Mucosa of stomach (tissue), 1 donor: Measurements from ENCODE around the gene ID2.

Experiments used
- H3K27me3 ChIP-seq: one replicate; pipeline ENCODE4 v1.7.0; 2013; ENCODE audit warnings: mild to moderate bottlenecking, low read length; ENCODE audit not compliant: control insufficient read depth, insufficient read depth
- H3K36me3 ChIP-seq: one replicate; pipeline ENCODE4 v1.7.0; 2013; ENCODE audit warnings: low read length; ENCODE audit not compliant: control insufficient read depth, insufficient read depth
- H3K4me1 ChIP-seq: one replicate; pipeline ENCODE4 v1.7.0; 2013; ENCODE audit warnings: mild to moderate bottlenecking, low read length; ENCODE audit not compliant: control insufficient read depth, insufficient read depth
- H3K4me3 ChIP-seq: one replicate; pipeline ENCODE4 v1.7.0; 2013; ENCODE audit warnings: low read length
- H3K9ac ChIP-seq: one replicate; pipeline ENCODE4 v1.7.0; 2013; ENCODE audit warnings: mild to moderate bottlenecking, low read length, moderate library complexity
- H3K9me3 ChIP-seq: one replicate; pipeline ENCODE4 v1.7.0; 2013; ENCODE audit warnings: mild to moderate bottlenecking, low read length, moderate library complexity; ENCODE audit not compliant: control insufficient read depth
- donor health status: Pancreatic carcinoma.

Gene ID2, protein sequence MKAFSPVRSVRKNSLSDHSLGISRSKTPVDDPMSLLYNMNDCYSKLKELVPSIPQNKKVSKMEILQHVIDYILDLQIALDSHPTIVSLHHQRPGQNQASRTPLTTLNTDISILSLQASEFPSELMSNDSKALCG

DNA sequence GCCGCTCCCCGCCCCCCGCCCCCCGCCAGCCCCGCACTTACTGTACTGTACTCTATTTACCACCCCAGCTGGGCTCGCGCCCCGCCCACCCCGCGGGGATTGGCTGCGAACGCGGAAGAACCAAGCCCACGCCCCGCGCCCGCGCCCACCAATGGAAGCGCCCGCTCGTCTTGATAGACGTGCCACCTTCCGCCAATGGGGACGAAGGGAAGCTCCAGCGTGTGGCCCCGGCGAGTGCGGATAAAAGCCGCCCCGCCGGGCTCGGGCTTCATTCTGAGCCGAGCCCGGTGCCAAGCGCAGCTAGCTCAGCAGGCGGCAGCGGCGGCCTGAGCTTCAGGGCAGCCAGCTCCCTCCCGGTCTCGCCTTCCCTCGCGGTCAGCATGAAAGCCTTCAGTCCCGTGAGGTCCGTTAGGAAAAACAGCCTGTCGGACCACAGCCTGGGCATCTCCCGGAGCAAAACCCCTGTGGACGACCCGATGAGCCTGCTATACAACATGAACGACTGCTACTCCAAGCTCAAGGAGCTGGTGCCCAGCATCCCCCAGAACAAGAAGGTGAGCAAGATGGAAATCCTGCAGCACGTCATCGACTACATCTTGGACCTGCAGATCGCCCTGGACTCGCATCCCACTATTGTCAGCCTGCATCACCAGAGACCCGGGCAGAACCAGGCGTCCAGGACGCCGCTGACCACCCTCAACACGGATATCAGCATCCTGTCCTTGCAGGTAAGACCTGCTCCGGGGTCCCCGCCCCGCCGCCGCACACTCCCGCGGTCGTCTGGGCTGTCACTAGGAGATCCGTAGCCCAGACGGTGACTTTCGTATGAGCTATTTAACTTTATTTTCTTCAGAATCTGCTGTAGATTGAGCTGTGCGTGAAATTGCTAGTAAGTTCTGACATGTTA, at the start of gene ID2:
TSS of gene ID2 (plus strand) at position 271 of the 907 bp plus-strand sequence. CDS start at position 381, 110 bp downstream.
- Histone ChIP-seq H3K4me1 (peaks cover 5% of the 10 kb centered on the region), H3K36me3 (no peaks in the 10 kb centered on the region), H3K9ac (peak within 1 kb of the TSS; percentile 97), H3K4me3 (peak within 1 kb of the TSS; percentile 47), H3K9me3 (no peaks in the 10 kb centered on the region), H3K27me3 (no peaks in the 10 kb centered on the region)

DNA sequence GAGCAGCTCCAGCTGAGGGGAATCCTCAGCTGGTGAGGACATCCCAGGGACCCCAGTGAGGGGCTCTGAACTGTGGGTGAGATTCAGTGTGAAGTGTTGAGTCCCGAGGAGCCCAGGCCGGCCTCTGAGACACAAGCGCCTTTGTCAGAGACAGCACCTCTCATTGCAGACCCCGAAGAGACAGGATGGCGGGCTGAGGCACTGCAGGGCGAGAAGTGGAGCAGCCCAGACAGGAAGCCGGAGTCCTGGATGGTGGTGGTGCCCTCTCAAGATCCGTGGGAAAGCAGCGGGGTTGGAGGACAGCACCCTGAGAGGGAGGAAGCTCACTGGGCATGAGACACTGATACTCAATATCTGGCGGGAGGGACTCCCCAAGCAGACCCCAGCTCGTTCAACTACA, 49.1 kb upstream of the ID2 start:
- H3K9me3 ChIP-seq, result no peaks in the 10 kb centered on the region
- peaks cover 3% of the 10 kb centered on the region for H3K27me3 ChIP-seq
- H3K4me1 ChIP-seq, result peaks cover 24% of the 10 kb centered on the region
- H3K36me3 ChIP-seq, result no peaks in the 10 kb centered on the region
- no peak overlapping the region for H3K4me3 ChIP-seq
- H3K9ac ChIP-seq, result no peak overlapping the region

GRCh38 chr2:8633186-8633734, 48.6 kb upstream of the ID2 start:
- H3K4me3 ChIP-seq, result no peak overlapping the region
- peaks cover 19% of the 10 kb centered on the region for H3K4me1 ChIP-seq
- peaks cover 3% of the 10 kb centered on the region for H3K27me3 ChIP-seq
- H3K9ac ChIP-seq, result no peak overlapping the region
- no peaks in the 10 kb centered on the region for H3K9me3 ChIP-seq
- no peaks in the 10 kb centered on the region for H3K36me3 ChIP-seq

GRCh38 chr2:8633735-8634313, 48.0 kb upstream of the ID2 start:
- Histone ChIP-seq H3K36me3 (no peaks in the 10 kb centered on the region), H3K9me3 (no peaks in the 10 kb centered on the region), H3K4me1 (peaks cover 15% of the 10 kb centered on the region), H3K27me3 (peaks cover 3% of the 10 kb centered on the region), H3K4me3 (no peak overlapping the region), H3K9ac (no peak overlapping the region)

DNA sequence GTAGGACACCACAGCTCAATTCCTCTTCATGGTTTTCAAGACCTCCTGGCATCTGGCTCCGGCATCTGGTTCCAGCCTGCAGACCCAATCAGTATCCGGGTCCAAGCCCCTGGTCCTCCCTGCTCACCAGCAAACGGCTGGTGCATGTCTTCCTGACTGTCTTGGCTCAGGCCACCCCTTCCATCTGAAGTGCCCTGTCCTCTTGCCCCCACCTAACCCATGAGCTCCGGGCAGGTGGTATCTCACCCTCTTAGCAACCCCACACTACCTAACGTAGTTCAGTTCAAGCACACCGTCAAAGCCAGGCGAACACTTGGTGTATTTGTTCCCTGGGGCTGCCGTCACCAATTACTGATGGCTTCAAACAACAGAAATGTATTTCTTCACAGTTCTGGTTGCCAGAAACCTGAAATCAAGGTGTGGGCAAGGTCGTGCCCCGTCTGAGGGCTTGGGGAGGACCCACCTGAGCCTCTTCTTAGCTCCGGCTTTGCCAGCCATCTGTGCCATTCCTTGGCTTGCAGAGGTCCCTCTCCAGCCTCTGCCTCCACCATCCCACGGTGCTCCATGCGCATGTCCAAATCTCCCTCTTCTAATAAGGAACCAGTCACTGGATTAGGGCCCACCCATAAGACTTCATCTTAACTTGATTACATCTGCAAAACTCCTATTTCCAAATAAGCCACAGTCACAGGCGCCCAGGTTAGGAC, 47.2 kb upstream of the ID2 start:
- Histone ChIP-seq H3K9ac (no peak overlapping the region), H3K27me3 (peaks cover 3% of the 10 kb centered on the region), H3K4me1 (peaks cover 10% of the 10 kb centered on the region), H3K4me3 (no peak overlapping the region), H3K9me3 (no peaks in the 10 kb centered on the region), H3K36me3 (no peaks in the 10 kb centered on the region)

GRCh38 chr2:8636041-8636491, 45.8 kb upstream of the ID2 start:
- H3K9me3 ChIP-seq, result no peaks in the 10 kb centered on the region
- H3K27me3 ChIP-seq, result peaks cover 3% of the 10 kb centered on the region
- H3K4me3 ChIP-seq, result no peak overlapping the region
- H3K36me3 ChIP-seq, result no peaks in the 10 kb centered on the region
- no peak overlapping the region for H3K9ac ChIP-seq
- peaks cover 10% of the 10 kb centered on the region for H3K4me1 ChIP-seq

DNA sequence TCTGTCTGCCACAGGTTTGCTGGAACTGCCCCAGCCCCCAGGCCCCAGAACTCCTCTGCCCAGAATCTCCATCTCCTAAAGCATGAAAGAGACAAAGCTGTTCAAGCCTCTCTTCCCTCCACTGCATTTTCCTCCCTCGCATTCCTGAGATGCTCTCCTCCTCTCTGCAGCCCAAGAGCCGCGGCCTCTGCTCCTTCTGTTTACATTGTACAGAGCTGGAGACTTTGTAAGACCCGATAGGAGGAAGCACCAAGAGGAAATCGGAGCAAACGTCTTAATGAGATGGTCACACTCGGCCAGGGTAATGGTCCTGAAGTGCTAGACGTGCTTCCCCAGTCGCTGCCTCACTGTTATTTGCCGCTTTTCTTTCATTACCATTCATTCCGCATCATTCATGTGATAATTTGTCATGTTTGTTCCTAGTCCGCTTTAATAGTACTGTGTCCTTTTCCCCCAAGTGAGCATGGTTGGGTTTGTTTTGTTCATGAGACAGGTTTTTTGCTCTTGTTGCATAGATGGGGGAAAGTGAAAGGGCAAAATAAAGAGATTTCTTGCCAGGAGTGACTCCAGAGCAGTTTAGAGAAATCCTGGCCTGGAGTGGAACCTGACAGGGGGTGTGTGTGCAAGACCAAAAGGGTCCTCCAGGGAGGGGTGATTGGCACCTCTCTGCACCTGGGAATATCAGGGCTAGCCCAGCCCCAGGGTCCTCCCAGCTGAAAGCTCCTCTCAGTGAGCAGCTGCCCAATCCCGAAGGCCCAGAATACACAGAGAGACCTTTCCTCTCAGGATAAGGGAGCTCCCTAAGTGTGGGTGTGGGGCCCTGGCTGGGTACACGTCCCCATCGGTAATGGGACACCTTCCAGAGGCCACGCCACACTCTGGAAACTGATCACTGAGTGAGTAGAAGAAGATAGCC, 44.9 kb upstream of the ID2 start:
- Histone ChIP-seq H3K9me3 (no peaks in the 10 kb centered on the region), H3K36me3 (no peaks in the 10 kb centered on the region), H3K9ac (peak overlapping the region; percentile 3), H3K4me3 (no peak overlapping the region), H3K27me3 (peaks cover 3% of the 10 kb centered on the region), H3K4me1 (peaks cover 10% of the 10 kb centered on the region)

GRCh38 chr2:8638327-8638726, 43.5 kb upstream of the ID2 start:
- no peak overlapping the region for H3K4me3 ChIP-seq
- H3K4me1 ChIP-seq, result peaks cover 12% of the 10 kb centered on the region
- H3K36me3 ChIP-seq, result no peaks in the 10 kb centered on the region

DNA sequence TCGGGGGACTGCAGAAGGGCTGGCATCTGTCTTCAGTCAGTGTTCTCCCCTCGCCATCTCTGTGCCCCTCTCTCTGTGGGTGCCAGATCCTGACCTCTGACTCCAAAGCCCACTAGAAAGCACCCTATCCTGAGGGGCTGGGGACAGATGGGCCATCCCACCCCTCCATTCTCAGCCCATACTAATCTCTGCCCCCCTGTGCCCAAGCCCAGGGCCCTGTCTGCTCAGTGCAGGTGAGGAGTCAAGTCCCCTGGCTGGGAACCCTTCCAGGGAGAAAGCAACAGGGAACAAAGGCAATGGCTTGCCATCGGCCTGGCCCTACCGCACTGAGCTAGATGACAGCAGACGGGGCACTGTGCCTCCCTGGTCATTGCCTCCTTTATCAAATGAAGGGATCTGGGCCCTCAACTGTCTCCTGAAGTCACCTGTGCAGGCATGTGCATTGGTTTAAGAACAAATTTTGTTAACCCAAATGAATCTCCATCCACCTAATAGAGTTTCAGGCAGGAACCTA, 42.7 kb upstream of the ID2 start:
- H3K4me1 ChIP-seq, result peaks cover 21% of the 10 kb centered on the region
- H3K9me3 ChIP-seq, result no peaks in the 10 kb centered on the region
- H3K27me3 ChIP-seq, result no peaks in the 10 kb centered on the region
- no peak overlapping the region for H3K9ac ChIP-seq
- H3K4me3 ChIP-seq, result no peak overlapping the region
- no peaks in the 10 kb centered on the region for H3K36me3 ChIP-seq

More at GRCh38 chr2:8638327-8638726, 43.5 kb upstream of the ID2 start:
- Histone ChIP-seq H3K27me3 (peaks cover 3% of the 10 kb centered on the region), H3K9me3 (no peaks in the 10 kb centered on the region), H3K9ac (no peak overlapping the region)

DNA sequence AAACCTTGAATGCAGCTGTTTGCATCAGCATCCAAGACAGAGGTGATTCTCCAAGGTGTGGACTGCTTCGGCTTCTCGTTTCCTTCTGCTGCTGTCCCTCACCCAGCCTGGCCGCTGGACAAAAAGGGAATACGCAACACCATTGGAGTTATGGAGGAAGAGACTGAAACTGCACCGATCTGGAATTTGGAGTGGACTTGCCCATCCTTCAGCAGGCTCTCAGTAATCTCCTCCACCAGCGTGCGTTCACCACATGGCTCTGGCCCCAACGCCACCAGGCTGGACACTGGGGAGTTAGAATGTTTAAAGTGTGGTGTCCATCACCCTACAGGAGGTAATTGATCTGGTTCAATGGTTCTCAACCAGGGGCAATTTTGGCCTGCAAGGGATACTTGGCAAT, 41.4 kb upstream of the ID2 start:
- Histone ChIP-seq H3K36me3 (no peaks in the 10 kb centered on the region), H3K27me3 (no peaks in the 10 kb centered on the region), H3K9ac (no peak overlapping the region), H3K4me3 (no peak overlapping the region), H3K9me3 (no peaks in the 10 kb centered on the region), H3K4me1 (peaks cover 21% of the 10 kb centered on the region)
